NB4 (cell line): ENCODE results near the gene AGFG2.
A peak's percentile ranks its signal among the peaks of the same experiment; 100 is the strongest.

Experiments used
- MYC ChIP-seq: IDR thresholded peaks from 2 replicates; pipeline ENCODE4 v1.6.1; 2011; ENCODE audit warnings: low read depth, low read length
- POLR2A ChIP-seq: IDR thresholded peaks from 2 replicates; pipeline ENCODE4 v1.6.1; 2011; ENCODE audit warnings: mild to moderate bottlenecking; ENCODE audit not compliant: insufficient read length; ENCODE audit errors: extremely low read depth
- TF ChIP-seq, protein P1 (sequence below): IDR thresholded peaks from one replicate; pipeline ENCODE4 v1.5.1; 2012; ENCODE audit warnings: low read depth, low read length
- TF ChIP-seq, protein P2 (sequence below): IDR thresholded peaks from 2 replicates; pipeline ENCODE4 v1.6.1; 2011; ENCODE audit warnings: low read depth, low read length

DNA sequence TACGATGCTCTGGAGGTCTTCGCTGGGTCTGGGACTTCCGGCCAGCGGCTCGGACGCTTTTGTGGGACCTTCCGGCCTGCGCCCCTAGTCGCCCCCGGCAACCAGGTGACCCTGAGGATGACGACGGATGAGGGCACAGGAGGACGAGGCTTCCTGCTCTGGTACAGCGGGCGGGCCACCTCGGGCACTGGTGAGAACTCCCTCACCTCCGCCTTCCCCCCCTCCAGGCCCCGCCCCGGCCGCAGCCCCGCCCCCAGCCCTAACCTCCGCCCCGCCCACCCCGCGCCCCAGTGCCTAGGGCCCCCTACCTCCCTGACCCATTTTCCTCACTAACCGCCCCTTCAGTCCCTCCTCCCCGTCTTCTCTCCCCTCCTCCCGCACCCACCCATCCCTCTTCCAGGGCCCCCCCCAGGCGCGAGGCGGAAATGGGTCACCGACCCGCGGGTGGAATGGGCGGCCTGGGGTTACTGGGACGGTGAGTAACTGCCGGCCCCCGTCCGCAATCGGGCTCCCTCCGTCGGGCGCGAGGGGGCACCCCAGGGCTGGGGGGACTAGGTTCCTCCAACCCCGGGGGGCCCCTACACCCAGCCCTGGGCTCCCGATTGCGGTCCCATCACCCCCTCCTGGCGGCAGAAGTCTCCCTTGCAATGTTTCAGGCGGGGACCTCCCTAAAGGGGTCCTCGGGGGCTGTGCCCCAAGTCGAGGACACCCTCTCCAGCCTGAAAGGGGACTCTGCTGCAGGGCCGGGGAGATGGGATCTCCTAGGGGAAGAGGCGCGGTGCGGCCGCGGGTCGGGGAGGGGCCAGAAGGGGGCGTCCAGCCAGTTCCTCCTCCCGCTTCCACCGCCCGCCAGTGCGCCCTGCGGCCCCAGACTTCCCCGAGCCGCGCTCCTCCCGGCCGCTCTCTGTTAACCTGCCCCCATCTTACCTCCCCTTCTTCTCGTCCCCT is 65.3 kb downstream of the AGFG2 start:
- TF ChIP-seq, protein P1, sequence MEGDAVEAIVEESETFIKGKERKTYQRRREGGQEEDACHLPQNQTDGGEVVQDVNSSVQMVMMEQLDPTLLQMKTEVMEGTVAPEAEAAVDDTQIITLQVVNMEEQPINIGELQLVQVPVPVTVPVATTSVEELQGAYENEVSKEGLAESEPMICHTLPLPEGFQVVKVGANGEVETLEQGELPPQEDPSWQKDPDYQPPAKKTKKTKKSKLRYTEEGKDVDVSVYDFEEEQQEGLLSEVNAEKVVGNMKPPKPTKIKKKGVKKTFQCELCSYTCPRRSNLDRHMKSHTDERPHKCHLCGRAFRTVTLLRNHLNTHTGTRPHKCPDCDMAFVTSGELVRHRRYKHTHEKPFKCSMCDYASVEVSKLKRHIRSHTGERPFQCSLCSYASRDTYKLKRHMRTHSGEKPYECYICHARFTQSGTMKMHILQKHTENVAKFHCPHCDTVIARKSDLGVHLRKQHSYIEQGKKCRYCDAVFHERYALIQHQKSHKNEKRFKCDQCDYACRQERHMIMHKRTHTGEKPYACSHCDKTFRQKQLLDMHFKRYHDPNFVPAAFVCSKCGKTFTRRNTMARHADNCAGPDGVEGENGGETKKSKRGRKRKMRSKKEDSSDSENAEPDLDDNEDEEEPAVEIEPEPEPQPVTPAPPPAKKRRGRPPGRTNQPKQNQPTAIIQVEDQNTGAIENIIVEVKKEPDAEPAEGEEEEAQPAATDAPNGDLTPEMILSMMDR, result peak; percentile 52
- no peak for TF ChIP-seq POLR2A
- TF ChIP-seq MYC, result peak; percentile 71
- TF ChIP-seq, protein P2, sequence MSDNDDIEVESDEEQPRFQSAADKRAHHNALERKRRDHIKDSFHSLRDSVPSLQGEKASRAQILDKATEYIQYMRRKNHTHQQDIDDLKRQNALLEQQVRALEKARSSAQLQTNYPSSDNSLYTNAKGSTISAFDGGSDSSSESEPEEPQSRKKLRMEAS, result peak; percentile 21
